ENCODE data around the gene MTPN.

GRCh38 chr7:135991906-135992305 is 14.7 kb upstream of the MTPN start:
- TF ChIP-seq POLR2AphosphoS5 (IDR thresholded peaks at IDR 0.05): no peak
- TF ChIP-seq CTCF (IDR thresholded peaks at IDR 0.05): no peak
- TF ChIP-seq POLR2A (IDR thresholded peaks at IDR 0.05): no peak
